Testis (tissue), 3 donors: ENCODE measurements around the gene HK1. TPM values are rescaled to one million over a fixed set of nuclear protein-coding genes. Genes with fewer than 3 reads are reported as not detected.

Experiments used
- DNase-seq: peaks from one replicate; pipeline ENCODE4 v3.0.0-alpha.2; 2019
- H3K27ac ChIP-seq, 2 donors: fragments of 200-600 bp; sonication (generic); one replicate each; pipeline ENCODE4 v1.5.1; 2019
- H3K27me3 ChIP-seq: fragments of 200-600 bp; sonication (generic); one replicate; pipeline ENCODE4 v1.5.1; 2019
- H3K36me3 ChIP-seq: fragments of 200-600 bp; sonication (generic); one replicate; pipeline ENCODE4 v1.5.1; 2017; ENCODE audit warnings: low read depth; ENCODE audit errors: missing control alignments
- H3K4me1 ChIP-seq: fragments of 200-600 bp; sonication (generic); one replicate; pipeline ENCODE4 v1.5.1; 2019
- H3K4me3 ChIP-seq, 2 donors: fragments of 200-600 bp; sonication (generic); one replicate each; pipeline ENCODE4 v1.5.1; 2017 to 2019
- H3K9me3 ChIP-seq: fragments of 200-600 bp; sonication (generic); one replicate; pipeline ENCODE4 v1.5.1; 2017
- CTCF ChIP-seq, 3 experiments: fragments of 450-650 bp in 2 of 3; fragments of 200-600 bp in 1 of 3; sonication (generic) in 1 of 3; IDR thresholded peaks; one replicate each; pipeline ENCODE4 v1.5.1; 2016 to 2019; ENCODE audit warnings: antibody characterized with exemption in 3 of 3, mild to moderate bottlenecking in 2 of 3, moderate library complexity in 1 of 3
- POLR2A ChIP-seq: fragments of 450-650 bp; IDR thresholded peaks from one replicate; pipeline ENCODE4 v1.6.1; 2017; ENCODE audit warnings: antibody characterized with exemption, mild to moderate bottlenecking, moderate library complexity
- WGBS, 2 donors: methylation state at CpG; one replicate each; pipeline ENCODE4 v1.1.5; 2018; 5-methylcytosine and 5-hydroxymethylcytosine counted together
- intact Hi-C: fragments of 100-400 bp; cut with DNase I; formaldehyde crosslinking; loops from one replicate; pipeline ENCODE4 v1.15.1; 2023; ENCODE audit warnings: low total_unique reads
- polyA plus RNA-seq: library from polyadenylated mRNA; stranded (reverse); fragments of 350-450 nt; fragmentation: Illumina TruSeq; extraction: RNeasy Lipid Tissue Mini Kit (QIAGEN cat#74804); gene quantifications from one replicate; pipeline ENCODE4 v1.2.3, GENCODE V29; 2014; ENCODE audit warnings: low read depth, low replicate concordance; ENCODE audit not compliant: insufficient read depth
- total RNA-seq, 2 donors: library from RNA; depleted of rRNA; stranded (reverse); fragments of >200 nt; gene quantifications; one replicate each; pipeline ENCODE4 v1.2.3, GENCODE V29; 2016

HK1 gene
- total and polyA plus RNA-seq, 3 donors from 2014 or later: 62.3 to 179 (median 143) TPM

GRCh38 chr10:69268761-69269416 is 9.4 kb upstream of the HK1 start:
- Histone ChIP-seq H3K36me3 (no peaks in the 10 kb centered on the region), H3K4me1 (no peaks in the 10 kb centered on the region), H3K4me3 (no peak overlapping the region), H3K27me3 (no peaks in the 10 kb centered on the region), H3K9me3 (no peaks in the 10 kb centered on the region), H3K27ac (no peak overlapping the region)
- TF ChIP-seq CTCF (IDR thresholded peaks at IDR 0.05) (no peak), POLR2A (no peak)
- intact Hi-C loops: no loop called here
- WGBS, 2 donors: 86 to 89% methylated on average over 14 of the region's 14 CpGs
- DNase-seq: no peak

GRCh38 chr10:69269761-69270160 is 8.5 kb upstream of the HK1 start:
- H3K27me3 ChIP-seq: no peaks in the 10 kb centered on the region
- DNase-seq: no peak
- 59 to 64% methylated on average over 2 of the region's 2 CpGs for WGBS, 2 donors
- no peak overlapping the region for H3K27ac ChIP-seq
- no peak overlapping the region for H3K4me3 ChIP-seq
- no peaks in the 10 kb centered on the region for H3K36me3 ChIP-seq
- H3K9me3 ChIP-seq: no peaks in the 10 kb centered on the region
- intact Hi-C loops: no loop called here
- no peaks in the 10 kb centered on the region for H3K4me1 ChIP-seq
- TF ChIP-seq CTCF (IDR thresholded peaks at IDR 0.05) (no peak), POLR2A (no peak)

- no peaks in the 10 kb centered on the region for H3K36me3 ChIP-seq
- TF ChIP-seq CTCF (IDR thresholded peaks at IDR 0.05) (no peak), POLR2A (no peak)
- intact Hi-C loops: no loop called here
- 74 to 82% methylated on average over 3 of the region's 3 CpGs for WGBS, 2 donors
- DNase-seq: no peak
- no peak overlapping the region for H3K27ac ChIP-seq
- no peaks in the 10 kb centered on the region for H3K9me3 ChIP-seq
- no peaks in the 10 kb centered on the region for H3K4me1 ChIP-seq
- no peaks in the 10 kb centered on the region for H3K27me3 ChIP-seq
- H3K4me3 ChIP-seq: no peak overlapping the region
These were observed 7.3 kb upstream of the HK1 start for GRCh38 chr10:69270990-69271389.

- no peak for TF ChIP-seq POLR2A
- no peak for TF ChIP-seq CTCF (IDR thresholded peaks at IDR 0.05)
- DNase-seq: no peak
- Histone ChIP-seq H3K4me1 (no peaks in the 10 kb centered on the region), H3K27ac (no peak overlapping the region), H3K9me3 (no peaks in the 10 kb centered on the region), H3K4me3 (no peak overlapping the region), H3K36me3 (no peaks in the 10 kb centered on the region), H3K27me3 (no peaks in the 10 kb centered on the region)
- intact Hi-C loops: no loop called here
- 86 to 90% methylated on average over 1 of the region's 1 CpG for WGBS, 2 donors
These were observed 5.7 kb upstream of the HK1 start for GRCh38 chr10:69272624-69273023.

GRCh38 chr10:69275444-69275843 is 2.9 kb upstream of the HK1 start:
- no peaks in the 10 kb centered on the region for H3K4me1 ChIP-seq
- TF ChIP-seq POLR2A (no peak), CTCF (IDR thresholded peaks at IDR 0.05) (no peak)
- intact Hi-C loops: no loop called here
- no peaks in the 10 kb centered on the region for H3K27me3 ChIP-seq
- no peak overlapping the region for H3K27ac ChIP-seq
- 90 to 94% methylated on average over 1 of the region's 1 CpG for WGBS, 2 donors
- H3K9me3 ChIP-seq: no peaks in the 10 kb centered on the region
- no peaks in the 10 kb centered on the region for H3K36me3 ChIP-seq
- H3K4me3 ChIP-seq: no peak overlapping the region
- DNase-seq: no peak
